ENCODE measurements around the gene TMEM132D. TPM values are rescaled to one million over a fixed set of nuclear protein-coding genes. Genes with fewer than 3 reads are reported as not detected.

TMEM132D gene
- total and polyA plus RNA-seq, 4 donors: 0.01 to 0.14 (median 0.08) TPM

DNA sequence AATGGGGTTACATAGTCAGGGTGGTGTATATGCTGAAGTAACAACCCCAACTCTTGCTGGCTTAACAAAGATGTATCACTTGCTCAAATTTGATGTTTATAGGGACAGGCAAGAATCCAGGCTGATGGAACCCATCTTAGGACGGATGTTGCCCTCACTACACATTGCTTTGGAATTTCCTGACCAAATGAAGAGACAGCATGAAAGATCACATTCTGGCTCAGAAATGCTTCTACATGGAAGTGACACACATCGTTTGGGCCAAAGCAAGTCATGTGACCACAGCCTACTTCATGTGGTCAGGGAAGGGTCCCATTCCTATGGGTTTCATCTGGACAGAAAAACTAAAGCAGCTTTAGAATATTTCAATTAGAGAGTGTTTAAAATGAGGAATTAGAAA lies 345.8 kb downstream of the TMEM132D start:
- no peak for TF ChIP-seq SP1 (IDR thresholded peaks at IDR 0.05)
- TF ChIP-seq, protein P1, sequence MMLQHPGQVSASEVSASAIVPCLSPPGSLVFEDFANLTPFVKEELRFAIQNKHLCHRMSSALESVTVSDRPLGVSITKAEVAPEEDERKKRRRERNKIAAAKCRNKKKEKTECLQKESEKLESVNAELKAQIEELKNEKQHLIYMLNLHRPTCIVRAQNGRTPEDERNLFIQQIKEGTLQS (IDR thresholded peaks at IDR 0.05): no peak
- no peak for TF ChIP-seq HNF4A (conservative IDR thresholded peaks at IDR 0.05)
- TF ChIP-seq, protein P2, sequence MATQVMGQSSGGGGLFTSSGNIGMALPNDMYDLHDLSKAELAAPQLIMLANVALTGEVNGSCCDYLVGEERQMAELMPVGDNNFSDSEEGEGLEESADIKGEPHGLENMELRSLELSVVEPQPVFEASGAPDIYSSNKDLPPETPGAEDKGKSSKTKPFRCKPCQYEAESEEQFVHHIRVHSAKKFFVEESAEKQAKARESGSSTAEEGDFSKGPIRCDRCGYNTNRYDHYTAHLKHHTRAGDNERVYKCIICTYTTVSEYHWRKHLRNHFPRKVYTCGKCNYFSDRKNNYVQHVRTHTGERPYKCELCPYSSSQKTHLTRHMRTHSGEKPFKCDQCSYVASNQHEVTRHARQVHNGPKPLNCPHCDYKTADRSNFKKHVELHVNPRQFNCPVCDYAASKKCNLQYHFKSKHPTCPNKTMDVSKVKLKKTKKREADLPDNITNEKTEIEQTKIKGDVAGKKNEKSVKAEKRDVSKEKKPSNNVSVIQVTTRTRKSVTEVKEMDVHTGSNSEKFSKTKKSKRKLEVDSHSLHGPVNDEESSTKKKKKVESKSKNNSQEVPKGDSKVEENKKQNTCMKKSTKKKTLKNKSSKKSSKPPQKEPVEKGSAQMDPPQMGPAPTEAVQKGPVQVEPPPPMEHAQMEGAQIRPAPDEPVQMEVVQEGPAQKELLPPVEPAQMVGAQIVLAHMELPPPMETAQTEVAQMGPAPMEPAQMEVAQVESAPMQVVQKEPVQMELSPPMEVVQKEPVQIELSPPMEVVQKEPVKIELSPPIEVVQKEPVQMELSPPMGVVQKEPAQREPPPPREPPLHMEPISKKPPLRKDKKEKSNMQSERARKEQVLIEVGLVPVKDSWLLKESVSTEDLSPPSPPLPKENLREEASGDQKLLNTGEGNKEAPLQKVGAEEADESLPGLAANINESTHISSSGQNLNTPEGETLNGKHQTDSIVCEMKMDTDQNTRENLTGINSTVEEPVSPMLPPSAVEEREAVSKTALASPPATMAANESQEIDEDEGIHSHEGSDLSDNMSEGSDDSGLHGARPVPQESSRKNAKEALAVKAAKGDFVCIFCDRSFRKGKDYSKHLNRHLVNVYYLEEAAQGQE (IDR thresholded peaks at IDR 0.05): no peak
- no peak for TF ChIP-seq TAF1 (conservative IDR thresholded peaks at IDR 0.05)
- TF ChIP-seq EGR1 (IDR thresholded peaks at IDR 0.05; ENCODE audit: low read depth in 2 of 2): no peak
- no peak for TF ChIP-seq RAD21 (IDR thresholded peaks at IDR 0.05)
- TF ChIP-seq JUND (IDR thresholded peaks at IDR 0.05): no peak
- TF ChIP-seq, protein P3, sequence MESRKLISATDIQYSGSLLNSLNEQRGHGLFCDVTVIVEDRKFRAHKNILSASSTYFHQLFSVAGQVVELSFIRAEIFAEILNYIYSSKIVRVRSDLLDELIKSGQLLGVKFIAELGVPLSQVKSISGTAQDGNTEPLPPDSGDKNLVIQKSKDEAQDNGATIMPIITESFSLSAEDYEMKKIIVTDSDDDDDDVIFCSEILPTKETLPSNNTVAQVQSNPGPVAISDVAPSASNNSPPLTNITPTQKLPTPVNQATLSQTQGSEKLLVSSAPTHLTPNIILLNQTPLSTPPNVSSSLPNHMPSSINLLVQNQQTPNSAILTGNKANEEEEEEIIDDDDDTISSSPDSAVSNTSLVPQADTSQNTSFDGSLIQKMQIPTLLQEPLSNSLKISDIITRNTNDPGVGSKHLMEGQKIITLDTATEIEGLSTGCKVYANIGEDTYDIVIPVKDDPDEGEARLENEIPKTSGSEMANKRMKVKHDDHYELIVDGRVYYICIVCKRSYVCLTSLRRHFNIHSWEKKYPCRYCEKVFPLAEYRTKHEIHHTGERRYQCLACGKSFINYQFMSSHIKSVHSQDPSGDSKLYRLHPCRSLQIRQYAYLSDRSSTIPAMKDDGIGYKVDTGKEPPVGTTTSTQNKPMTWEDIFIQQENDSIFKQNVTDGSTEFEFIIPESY (IDR thresholded peaks at IDR 0.05): no peak
- no peak for TF ChIP-seq FOXA1 (IDR thresholded peaks at IDR 0.05)
- TF ChIP-seq FOXA2 (IDR thresholded peaks at IDR 0.05): no peak
- no peak for TF ChIP-seq HNF4G (IDR thresholded peaks at IDR 0.05)
- TF ChIP-seq, protein P4, sequence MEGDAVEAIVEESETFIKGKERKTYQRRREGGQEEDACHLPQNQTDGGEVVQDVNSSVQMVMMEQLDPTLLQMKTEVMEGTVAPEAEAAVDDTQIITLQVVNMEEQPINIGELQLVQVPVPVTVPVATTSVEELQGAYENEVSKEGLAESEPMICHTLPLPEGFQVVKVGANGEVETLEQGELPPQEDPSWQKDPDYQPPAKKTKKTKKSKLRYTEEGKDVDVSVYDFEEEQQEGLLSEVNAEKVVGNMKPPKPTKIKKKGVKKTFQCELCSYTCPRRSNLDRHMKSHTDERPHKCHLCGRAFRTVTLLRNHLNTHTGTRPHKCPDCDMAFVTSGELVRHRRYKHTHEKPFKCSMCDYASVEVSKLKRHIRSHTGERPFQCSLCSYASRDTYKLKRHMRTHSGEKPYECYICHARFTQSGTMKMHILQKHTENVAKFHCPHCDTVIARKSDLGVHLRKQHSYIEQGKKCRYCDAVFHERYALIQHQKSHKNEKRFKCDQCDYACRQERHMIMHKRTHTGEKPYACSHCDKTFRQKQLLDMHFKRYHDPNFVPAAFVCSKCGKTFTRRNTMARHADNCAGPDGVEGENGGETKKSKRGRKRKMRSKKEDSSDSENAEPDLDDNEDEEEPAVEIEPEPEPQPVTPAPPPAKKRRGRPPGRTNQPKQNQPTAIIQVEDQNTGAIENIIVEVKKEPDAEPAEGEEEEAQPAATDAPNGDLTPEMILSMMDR (IDR thresholded peaks at IDR 0.05; ENCODE audit: low read depth, low read length, missing input control): no peak
- TF ChIP-seq NR2F2 (IDR thresholded peaks at IDR 0.05): no peak
- H3K9ac ChIP-seq (ENCODE audit: low read depth in 1 of 2, low read length in 2 of 2): no peak overlapping the region
- DNase-seq (ENCODE audit: low spot score): no peak
- H3K27ac ChIP-seq (ENCODE audit: low read depth in 1 of 2, low read length in 2 of 2): no peak overlapping the region
- WGBS: 63% methylated on average over 2 of the region's 2 CpGs
- H3K27me3 ChIP-seq (ENCODE audit: control insufficient read depth in 4 of 4, insufficient read depth in 4 of 4, low read length in 3 of 4): peaks cover 0 to 6% (median 0%) of the 10 kb centered on the region in 4 donors
- H3K4me3 ChIP-seq (ENCODE audit: low read depth in 1 of 3, low read length in 3 of 3): no peak overlapping the region
- no peaks in the 10 kb centered on the region for H3K4me1 ChIP-seq (ENCODE audit: control insufficient read depth in 4 of 4, insufficient read depth in 4 of 4, low read length in 3 of 4)
- H3K36me3 ChIP-seq (ENCODE audit: control insufficient read depth in 4 of 4, insufficient read depth in 3 of 4, low read depth in 1 of 4, low read length in 3 of 4): no peaks in the 10 kb centered on the region
- H3K9me3 ChIP-seq (ENCODE audit: control insufficient read depth in 4 of 4, low read length in 3 of 4): peaks cover 0 to 6% (median 1%) of the 10 kb centered on the region in 4 donors

DNA sequence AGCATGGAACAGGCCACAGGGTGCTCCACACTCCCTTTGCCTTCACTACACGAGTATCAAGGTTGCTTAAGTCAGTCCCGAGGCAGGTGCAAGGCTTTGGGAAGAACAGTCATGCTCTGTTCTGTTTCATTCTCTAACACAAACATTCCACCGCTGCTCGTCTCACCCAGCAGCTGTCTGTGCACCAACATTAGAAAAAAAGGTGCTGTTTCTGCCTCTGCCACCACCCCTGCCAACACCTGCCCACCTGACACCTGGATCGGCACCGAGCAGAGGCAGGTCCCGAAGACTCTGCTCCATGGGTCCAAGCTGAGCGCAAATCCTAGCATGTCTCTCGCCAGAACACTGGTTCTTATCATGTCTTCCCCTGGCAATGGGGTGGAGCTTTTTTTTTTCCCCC lies 347.7 kb downstream of the TMEM132D start:
- Histone ChIP-seq H3K9me3 (ENCODE audit: control insufficient read depth in 4 of 4, low read length in 3 of 4) (peaks cover 0 to 8% (median 1%) of the 10 kb centered on the region in 4 donors), H3K4me3 (ENCODE audit: low read depth in 1 of 3, low read length in 3 of 3) (no peak overlapping the region), H3K36me3 (ENCODE audit: control insufficient read depth in 4 of 4, insufficient read depth in 3 of 4, low read depth in 1 of 4, low read length in 3 of 4) (no peaks in the 10 kb centered on the region), H3K27ac (ENCODE audit: low read depth in 1 of 2, low read length in 2 of 2) (no peak overlapping the region), H3K27me3 (ENCODE audit: control insufficient read depth in 4 of 4, insufficient read depth in 4 of 4, low read length in 3 of 4) (peaks cover 0 to 6% (median 0%) of the 10 kb centered on the region in 4 donors), H3K4me1 (ENCODE audit: control insufficient read depth in 4 of 4, insufficient read depth in 4 of 4, low read length in 3 of 4) (no peaks in the 10 kb centered on the region), H3K9ac (ENCODE audit: low read depth in 1 of 2, low read length in 2 of 2) (no peak overlapping the region)
- WGBS: 66% methylated on average over 9 of the region's 9 CpGs
- no peak for DNase-seq (ENCODE audit: low spot score)
- no peak for TF ChIP-seq FOXA1 (IDR thresholded peaks at IDR 0.05)
- TF ChIP-seq, protein P3 (IDR thresholded peaks at IDR 0.05): no peak
- TF ChIP-seq NR2F2 (IDR thresholded peaks at IDR 0.05): no peak
- TF ChIP-seq FOXA2 (IDR thresholded peaks at IDR 0.05): no peak
- no peak for TF ChIP-seq GABPA (IDR thresholded peaks at IDR 0.05 in 1 of 2, conservative IDR thresholded peaks at IDR 0.05 in 1 of 2)
- TF ChIP-seq, protein P2 (IDR thresholded peaks at IDR 0.05): no peak
- no peak for TF ChIP-seq YY1 (IDR thresholded peaks at IDR 0.05)
- TF ChIP-seq RXRA (IDR thresholded peaks at IDR 0.05): no peak
- TF ChIP-seq RAD21 (IDR thresholded peaks at IDR 0.05): no peak

Measured in liver (tissue), 9 donors.